Posterior cingulate gyrus (tissue), 11 donors: Measurements from ENCODE around the gene GASK1A.

Experiments
- DNase-seq, 10 donors: peaks; one replicate each; pipeline versions ENCODE4 v3.0.0 to v3.0.0-alpha.2; 2020 to 2021; ENCODE audit warnings: mixed read lengths in 3 of 10
- intact Hi-C: fragments of 100-400 bp; cut with DNase I; formaldehyde crosslinking; loops from one replicate; pipeline ENCODE4 v1.15.1; 2023

Gene GASK1A

GRCh38 chr3:43079536-43080332 is 100.6 kb downstream of the GASK1A start:
- DNase-seq, result no peak
- intact Hi-C loops, result no loop called here

DNA sequence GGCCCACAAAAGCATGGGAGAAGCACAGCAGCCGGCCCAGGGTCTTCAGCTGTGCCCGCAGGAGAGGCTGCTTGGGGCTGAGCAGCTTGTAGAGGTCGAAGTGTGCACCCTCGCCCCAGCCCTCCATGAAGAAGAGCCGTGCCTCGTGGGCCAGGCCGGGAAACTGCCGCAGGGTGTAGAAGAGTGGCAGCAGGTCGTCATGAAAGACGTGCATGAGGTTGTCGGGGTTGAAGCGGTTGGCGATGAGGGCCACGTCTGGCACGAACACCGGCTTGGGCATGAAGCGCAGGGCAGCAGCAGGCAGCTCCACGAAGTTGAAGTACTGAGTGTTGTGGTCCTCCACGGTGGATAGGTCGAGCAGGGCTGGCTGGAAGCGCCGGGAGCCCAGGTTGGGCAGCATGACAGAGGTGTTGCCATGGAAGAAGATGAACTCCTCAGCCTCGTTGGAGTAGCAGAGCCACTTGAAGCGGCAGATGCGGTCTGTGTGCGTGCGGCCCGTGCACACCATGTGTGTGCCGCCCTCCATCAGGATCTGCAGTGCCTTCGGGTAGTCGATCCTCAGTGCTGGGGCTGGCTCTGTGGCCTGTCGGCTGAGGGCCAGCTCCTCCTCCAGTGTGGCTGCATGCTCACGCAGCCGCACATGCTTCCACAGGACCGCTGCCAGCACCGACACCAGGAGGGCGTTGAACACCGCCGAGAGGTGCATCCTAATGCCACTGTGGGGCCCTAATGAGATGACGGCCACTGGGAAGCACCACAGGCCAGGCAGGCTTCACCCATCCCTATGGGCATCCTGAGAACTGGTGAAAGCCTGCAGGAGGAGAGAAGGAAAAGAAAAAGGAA is 101.8 kb downstream of the GASK1A start:
- peak in 3 of 10 donors; percentile 78 to 86 (median 79) for DNase-seq
- intact Hi-C loops, result no loop called here

DNA sequence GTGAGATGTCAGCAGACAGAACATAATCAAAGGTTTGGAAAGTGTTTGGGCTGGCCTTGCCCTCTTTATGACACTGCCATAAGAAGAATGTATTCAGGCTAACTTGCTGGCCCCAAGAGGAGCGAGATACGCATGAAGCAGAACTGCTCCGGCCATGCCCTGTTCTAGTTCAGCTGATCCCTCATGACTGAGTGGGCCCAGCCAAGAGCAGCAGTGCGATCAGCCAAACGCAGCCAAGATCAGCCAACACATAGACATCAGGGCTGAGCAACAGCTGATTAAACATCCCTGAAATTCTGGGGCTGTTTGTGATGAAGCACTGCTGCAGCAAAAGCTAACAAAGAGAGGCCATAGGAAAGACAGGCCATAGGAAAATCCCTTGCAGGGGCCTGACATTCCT is 102.7 kb downstream of the GASK1A start:
- DNase-seq, result peak in 2 of 10 donors; percentile 83 to 84
- intact Hi-C loops, result no loop called here

GRCh38 chr3:43082457-43082856 is 103.3 kb downstream of the GASK1A start:
- no peak for DNase-seq
- intact Hi-C loops, result no loop called here

GRCh38 chr3:43086460-43087165 is 107.5 kb downstream of the GASK1A start:
- no peak for DNase-seq
- intact Hi-C loops, result no loop called here

DNA sequence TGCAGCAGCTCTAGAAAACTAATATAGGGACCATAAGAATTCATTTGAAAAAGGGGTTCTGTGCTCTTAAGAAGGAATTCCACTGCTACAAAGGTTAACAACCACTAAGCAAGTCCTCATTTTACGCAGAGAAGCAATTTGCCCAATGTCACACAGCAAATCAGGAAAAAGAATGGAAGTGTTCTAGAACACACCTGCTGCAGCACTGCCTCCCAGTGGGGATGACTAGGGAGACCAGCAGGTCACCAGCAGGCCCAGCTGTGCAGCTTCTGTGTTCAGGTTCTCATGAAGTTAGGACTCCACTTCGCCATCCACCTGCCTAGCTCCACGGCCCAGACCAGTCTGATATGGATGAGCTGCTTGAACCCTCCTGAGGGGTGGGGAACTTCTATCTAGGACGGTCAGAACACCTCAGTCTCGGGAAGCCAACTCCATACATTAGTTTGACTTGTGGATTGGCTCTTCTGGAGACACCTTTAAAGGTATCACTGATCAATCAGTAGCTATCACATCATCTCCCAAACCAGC is 108.2 kb downstream of the GASK1A start:
- no peak for DNase-seq
- intact Hi-C loops, result no loop called here

DNA sequence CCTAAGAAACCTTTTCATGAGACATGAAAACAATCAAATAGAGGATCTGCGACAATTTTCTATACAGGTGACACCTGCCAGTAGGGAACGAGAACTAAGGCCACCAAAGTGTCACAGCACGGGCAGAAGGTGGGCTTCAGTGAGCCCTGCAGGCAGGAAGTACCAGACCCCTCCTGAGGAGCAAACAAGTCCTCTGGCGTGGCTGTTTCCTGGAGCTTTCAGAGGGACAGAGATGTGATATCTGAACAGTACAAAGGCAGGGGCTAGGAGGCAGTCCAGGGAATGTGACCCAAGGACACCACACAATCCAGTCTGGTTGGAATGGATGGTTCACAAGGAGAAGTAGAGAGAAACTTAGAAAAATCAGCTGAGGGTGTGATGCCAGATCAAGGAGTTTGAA is 110.0 kb downstream of the GASK1A start:
- no peak for DNase-seq
- intact Hi-C loops, result no loop called here

DNA sequence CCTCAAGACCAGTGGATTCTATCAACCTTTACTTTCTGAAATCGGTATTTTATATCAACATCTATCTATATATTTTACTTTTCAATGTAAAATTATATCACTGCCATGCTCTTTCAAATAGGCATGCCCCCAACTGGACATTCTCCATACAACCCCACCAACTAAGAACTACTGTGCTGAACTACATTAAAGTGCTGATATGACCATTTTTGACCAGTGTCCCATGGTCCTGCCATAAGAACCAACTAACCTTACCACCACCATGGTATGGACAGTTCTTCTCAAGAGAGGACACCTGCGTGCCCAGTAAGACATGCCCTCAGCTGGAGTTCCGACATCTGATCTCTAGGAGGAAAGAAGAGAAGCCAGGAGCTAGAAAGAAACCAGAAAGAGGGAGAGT is 111.1 kb downstream of the GASK1A start:
- intact Hi-C loops, result loop anchor here (10.0 kb wide), 1 partner anchor 125 kb away; no protein-coding TSS in a partner anchor
- no peak for DNase-seq

GRCh38 chr3:43091481-43091880 is 112.4 kb downstream of the GASK1A start:
- intact Hi-C loops, result loop anchor here (10.0 kb wide), 1 partner anchor 127 kb away; no protein-coding TSS in a partner anchor
- DNase-seq, result no peak

DNA sequence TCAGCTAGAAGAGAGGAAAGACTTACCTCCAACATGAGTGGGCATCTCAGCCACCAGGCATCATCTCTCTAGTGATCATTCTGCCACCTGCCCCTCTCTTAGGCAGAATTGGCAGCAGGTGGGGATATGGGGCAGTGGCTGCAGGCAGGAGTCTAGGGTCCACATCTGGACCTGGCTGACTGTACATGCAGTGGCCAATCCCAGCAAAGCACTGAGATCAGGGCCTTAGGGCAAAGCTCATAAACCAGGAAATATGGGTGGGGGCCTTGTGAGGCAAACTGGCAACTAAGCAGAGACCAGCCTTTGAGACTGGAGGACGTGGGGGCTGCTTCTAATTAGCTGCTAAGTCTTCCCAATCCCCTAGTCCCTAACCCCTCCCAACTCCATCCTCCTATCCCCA is 113.9 kb downstream of the GASK1A start:
- DNase-seq, result no peak

DNA sequence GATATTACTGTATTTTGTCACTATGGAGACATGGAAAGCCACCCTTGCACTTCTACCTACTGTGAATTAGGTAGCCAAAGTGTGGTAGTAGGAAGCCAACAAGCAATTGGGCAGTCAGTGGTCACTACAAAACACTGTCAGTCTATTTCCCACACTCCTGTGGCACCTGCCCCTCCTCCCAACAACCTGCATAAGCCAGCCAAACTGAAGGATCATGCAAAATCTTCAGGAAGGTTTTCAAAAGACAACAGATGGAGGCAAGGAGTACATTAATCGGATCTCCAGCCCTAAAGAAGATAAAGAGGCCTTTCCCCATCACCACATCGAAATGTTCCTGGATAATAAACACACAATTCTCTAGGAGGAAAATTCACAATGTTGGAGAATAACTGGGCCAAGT is 114.9 kb downstream of the GASK1A start:
- DNase-seq, result no peak
- intact Hi-C loops, result loop anchor here (10.0 kb wide), 1 partner anchor 129 kb away; no protein-coding TSS in a partner anchor

More for the DNA sequence above, 113.9 kb downstream of the GASK1A start:
- intact Hi-C loops, result loop anchor here (10.0 kb wide), 1 partner anchor 128 kb away; no protein-coding TSS in a partner anchor

DNA sequence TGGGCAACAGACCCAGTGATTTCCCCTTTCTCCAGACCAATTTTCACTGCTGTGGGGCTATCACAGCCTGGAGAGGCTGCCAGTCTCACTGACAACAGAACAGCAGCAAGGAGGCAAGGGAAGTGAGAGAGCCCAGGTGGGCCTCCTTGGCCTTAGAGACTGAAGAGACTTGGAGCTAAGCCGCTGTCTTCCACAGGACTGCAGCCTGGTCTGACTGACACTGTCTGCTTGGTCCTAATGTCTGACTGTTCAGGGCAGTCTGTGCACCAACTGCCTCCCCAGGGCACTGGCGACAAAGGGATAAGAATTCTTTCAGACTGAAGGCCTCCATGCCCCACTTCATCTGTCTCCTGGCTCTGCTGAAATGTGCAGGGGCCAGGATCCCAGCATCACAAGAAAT is 115.3 kb downstream of the GASK1A start:
- DNase-seq, result no peak
- intact Hi-C loops, result loop anchor here (10.0 kb wide), 1 partner anchor 130 kb away; no protein-coding TSS in a partner anchor

GRCh38 chr3:43094851-43095250 is 115.7 kb downstream of the GASK1A start:
- intact Hi-C loops, result loop anchor here (10.0 kb wide), 1 partner anchor 130 kb away; no protein-coding TSS in a partner anchor

GRCh38 chr3:43095370-43095769 is 116.3 kb downstream of the GASK1A start:
- DNase-seq, result no peak
- intact Hi-C loops, result loop anchor here (10.0 kb wide), 1 partner anchor 131 kb away; no protein-coding TSS in a partner anchor

More at GRCh38 chr3:43094851-43095250, 115.7 kb downstream of the GASK1A start:
- DNase-seq, result no peak

- intact Hi-C loops, result loop anchor here (10.0 kb wide), 1 partner anchor 132 kb away; no protein-coding TSS in a partner anchor
- DNase-seq, result no peak
These were observed 117.7 kb downstream of the GASK1A start for GRCh38 chr3:43096761-43097160.

GRCh38 chr3:43097400-43098080 is 118.4 kb downstream of the GASK1A start:
- intact Hi-C loops, result loop anchor here (10.0 kb wide), 1 partner anchor 133 kb away; no protein-coding TSS in a partner anchor
- DNase-seq, result no peak

DNA sequence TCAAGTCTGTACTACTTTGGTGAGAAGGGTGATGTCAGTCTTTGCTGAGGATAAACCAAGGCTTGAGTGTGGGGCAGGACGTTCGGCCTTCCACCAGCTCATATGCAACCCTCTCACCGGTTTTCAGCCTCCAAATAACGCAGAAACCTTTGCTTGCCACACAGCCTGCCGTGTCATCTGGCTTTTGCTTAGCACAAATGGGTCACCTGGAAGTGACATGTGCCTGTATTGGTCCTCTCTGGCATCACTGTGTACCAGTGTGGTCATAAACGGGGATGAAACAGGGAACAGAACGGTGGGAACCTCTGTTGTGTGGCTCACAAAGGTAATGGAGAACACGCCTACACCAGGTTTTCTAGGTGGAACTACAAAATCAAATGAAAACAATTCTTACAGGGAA is 119.7 kb downstream of the GASK1A start:
- intact Hi-C loops, result loop anchor here (10.0 kb wide), 1 partner anchor 134 kb away; no protein-coding TSS in a partner anchor
- DNase-seq, result no peak

GRCh38 chr3:43102773-43103480 is 123.8 kb downstream of the GASK1A start:
- intact Hi-C loops, result no loop called here
- no peak for DNase-seq

GRCh38 chr3:43104039-43104438 is 124.9 kb downstream of the GASK1A start:
- no peak for DNase-seq
- intact Hi-C loops, result no loop called here
